Mononuclear cell (primary cell): ENCODE data around the gene AMOT. TPM values are rescaled to one million over a fixed set of nuclear protein-coding genes. Genes with fewer than 3 reads are reported as not detected.
A peak's percentile ranks its signal among the peaks of the same experiment; 100 is the strongest.
"Not testable (repeated sequence)": the region's sequence is repeated elsewhere in the genome, so short reads cannot be mapped to it uniquely, and the experiment has no call there.

Experiments used
- H3K27me3 ChIP-seq: 2 replicates; pipeline ENCODE4 v1.6.0; 2011; ENCODE audit warnings: low read length, control low read depth; ENCODE audit not compliant: insufficient read depth
- H3K4me1 ChIP-seq: 2 replicates; pipeline ENCODE4 v1.5.1; 2011; ENCODE audit warnings: mild to moderate bottlenecking, low read length, control low read depth; ENCODE audit not compliant: insufficient read depth
- H3K4me3 ChIP-seq: 2 replicates; pipeline ENCODE4 v1.5.1; 2011; ENCODE audit warnings: mild to moderate bottlenecking, low read length, moderate library complexity
- H3K9me3 ChIP-seq: 2 replicates; pipeline ENCODE4 v1.5.1; 2011; ENCODE audit warnings: low read depth, mild to moderate bottlenecking, control low read depth, low read length
- total RNA-seq: library from RNA; depleted of rRNA; stranded (reverse); fragments of >200 nt; gene quantifications from one replicate; pipeline ENCODE4 v1.2.3, GENCODE V29; 2012

Gene AMOT
- 0.52 TPM for total RNA-seq

GRCh38 chrX:112840382-112841113, at the start of gene AMOT:
Gene AMOT (minus strand): TSS chrX:112840831. CDS start chrX:112823126, 17,705 bp downstream.
- Histone ChIP-seq H3K27me3 (no peaks in the 10 kb centered on the region), H3K4me1 (peaks cover 4% of the 10 kb centered on the region), H3K4me3 (peak within 1 kb of the TSS; percentile 58), H3K9me3 (no peaks in the 10 kb centered on the region)

GRCh38 chrX:112889400-112889799, 48.8 kb upstream of the AMOT start:
- Histone ChIP-seq H3K4me1 (no peaks in the 10 kb centered on the region), H3K4me3 (no peak overlapping the region), H3K27me3 (no peaks in the 10 kb centered on the region), H3K9me3 (no peaks in the 10 kb centered on the region)

- Histone ChIP-seq H3K4me3 (no peak overlapping the region), H3K9me3 (no peaks in the 10 kb centered on the region), H3K27me3 (no peaks in the 10 kb centered on the region), H3K4me1 (no peaks in the 10 kb centered on the region)
Observed at GRCh38 chrX:112888916-112889315, 48.3 kb upstream of the AMOT start.

GRCh38 chrX:112877771-112878173, 37.1 kb upstream of the AMOT start:
- Histone ChIP-seq H3K4me3 (no peak overlapping the region), H3K27me3 (no peaks in the 10 kb centered on the region), H3K9me3 (no peaks in the 10 kb centered on the region), H3K4me1 (no peaks in the 10 kb centered on the region)

GRCh38 chrX:112874614-112875013, 34.0 kb upstream of the AMOT start:
- Histone ChIP-seq H3K4me1 (no peaks in the 10 kb centered on the region), H3K4me3 (no peak overlapping the region), H3K27me3 (no peaks in the 10 kb centered on the region), H3K9me3 (no peaks in the 10 kb centered on the region)

- H3K4me3 ChIP-seq = no peak overlapping the region
- H3K27me3 ChIP-seq = no peaks in the 10 kb centered on the region
- no peaks in the 10 kb centered on the region for H3K4me1 ChIP-seq
- H3K9me3 ChIP-seq = no peaks in the 10 kb centered on the region
Observed at GRCh38 chrX:112874175-112874574, 33.5 kb upstream of the AMOT start.

- Histone ChIP-seq H3K4me3 (no peak overlapping the region), H3K4me1 (no peaks in the 10 kb centered on the region), H3K9me3 (no peaks in the 10 kb centered on the region), H3K27me3 (no peaks in the 10 kb centered on the region)
Observed at GRCh38 chrX:112868586-112868985, 28.0 kb upstream of the AMOT start.

GRCh38 chrX:112867570-112867969, 26.9 kb upstream of the AMOT start:
- Histone ChIP-seq H3K4me1 (no peaks in the 10 kb centered on the region), H3K27me3 (no peaks in the 10 kb centered on the region), H3K9me3 (no peaks in the 10 kb centered on the region), H3K4me3 (no peak overlapping the region)

- H3K4me1 ChIP-seq = no peaks in the 10 kb centered on the region
- no peaks in the 10 kb centered on the region for H3K9me3 ChIP-seq
- no peaks in the 10 kb centered on the region for H3K27me3 ChIP-seq
- no peak overlapping the region for H3K4me3 ChIP-seq
Observed at GRCh38 chrX:112866175-112866574, 25.5 kb upstream of the AMOT start.

- no peaks in the 10 kb centered on the region for H3K4me1 ChIP-seq
- no peaks in the 10 kb centered on the region for H3K9me3 ChIP-seq
- H3K27me3 ChIP-seq = no peaks in the 10 kb centered on the region
- no peak overlapping the region for H3K4me3 ChIP-seq
Observed at GRCh38 chrX:112865464-112866025, 24.9 kb upstream of the AMOT start.

GRCh38 chrX:112863850-112864249, 23.2 kb upstream of the AMOT start:
- Histone ChIP-seq H3K27me3 (no peaks in the 10 kb centered on the region), H3K4me1 (no peaks in the 10 kb centered on the region), H3K9me3 (no peaks in the 10 kb centered on the region), H3K4me3 (no peak overlapping the region)

- H3K4me3 ChIP-seq = no peak overlapping the region
- H3K27me3 ChIP-seq = no peaks in the 10 kb centered on the region
- H3K4me1 ChIP-seq = no peaks in the 10 kb centered on the region
- no peaks in the 10 kb centered on the region for H3K9me3 ChIP-seq
Observed at GRCh38 chrX:112857478-112857878, 16.8 kb upstream of the AMOT start.

GRCh38 chrX:112854901-112855300, 14.3 kb upstream of the AMOT start:
- not testable (repeated sequence) for H3K4me1 ChIP-seq, H3K27me3 ChIP-seq, H3K4me3 ChIP-seq, H3K9me3 ChIP-seq

GRCh38 chrX:112852851-112853250, 12.2 kb upstream of the AMOT start:
- H3K9me3 ChIP-seq = no peaks in the 10 kb centered on the region
- H3K4me1 ChIP-seq = peaks cover 7% of the 10 kb centered on the region
- H3K27me3 ChIP-seq = no peaks in the 10 kb centered on the region
- no peak overlapping the region for H3K4me3 ChIP-seq

- Histone ChIP-seq H3K4me1 (peaks cover 7% of the 10 kb centered on the region), H3K4me3 (no peak overlapping the region)
Observed at GRCh38 chrX:112851806-112852205, 11.2 kb upstream of the AMOT start.

GRCh38 chrX:112851161-112851779, 10.6 kb upstream of the AMOT start:
- no peaks in the 10 kb centered on the region for H3K9me3 ChIP-seq
- no peak overlapping the region for H3K4me3 ChIP-seq
- H3K27me3 ChIP-seq = no peaks in the 10 kb centered on the region
- peaks cover 7% of the 10 kb centered on the region for H3K4me1 ChIP-seq

More at GRCh38 chrX:112851806-112852205, 11.2 kb upstream of the AMOT start:
- Histone ChIP-seq H3K27me3 (no peaks in the 10 kb centered on the region), H3K9me3 (no peaks in the 10 kb centered on the region)
